Measurements from ENCODE around the gene ATPAF2. TPM values are rescaled to one million over a fixed set of nuclear protein-coding genes. Genes with fewer than 3 reads are reported as not detected.

ATPAF2 gene
- total and polyA plus RNA-seq, 10 donors = 25.2 to 57.1 (median 37.1) TPM

GRCh38 chr17:17993366-17993765, 45.6 kb downstream of the ATPAF2 start:
- intact Hi-C loops (cut with DNase I; ENCODE audit: low total_unique reads) = no loop called here
- Histone ChIP-seq H3K36me3 (no peaks in the 10 kb centered on the region), H3K9me3 (no peaks in the 10 kb centered on the region), H3K27ac (no peak overlapping the region), H3K27me3 (replicated peaks in 1 of 7) (no peaks in the 10 kb centered on the region), H3K4me1 (no peaks in the 10 kb centered on the region), H3K4me3 (no peak overlapping the region)
- WGBS, 5 donors = 84 to 100% (median 95%) methylated on average over 2 of the region's 2 CpGs
- TF ChIP-seq POLR2AphosphoS5 (IDR thresholded peaks at IDR 0.05) (no peak), POLR2A (IDR thresholded peaks at IDR 0.05) (no peak)
- TF ChIP-seq, protein P1, sequence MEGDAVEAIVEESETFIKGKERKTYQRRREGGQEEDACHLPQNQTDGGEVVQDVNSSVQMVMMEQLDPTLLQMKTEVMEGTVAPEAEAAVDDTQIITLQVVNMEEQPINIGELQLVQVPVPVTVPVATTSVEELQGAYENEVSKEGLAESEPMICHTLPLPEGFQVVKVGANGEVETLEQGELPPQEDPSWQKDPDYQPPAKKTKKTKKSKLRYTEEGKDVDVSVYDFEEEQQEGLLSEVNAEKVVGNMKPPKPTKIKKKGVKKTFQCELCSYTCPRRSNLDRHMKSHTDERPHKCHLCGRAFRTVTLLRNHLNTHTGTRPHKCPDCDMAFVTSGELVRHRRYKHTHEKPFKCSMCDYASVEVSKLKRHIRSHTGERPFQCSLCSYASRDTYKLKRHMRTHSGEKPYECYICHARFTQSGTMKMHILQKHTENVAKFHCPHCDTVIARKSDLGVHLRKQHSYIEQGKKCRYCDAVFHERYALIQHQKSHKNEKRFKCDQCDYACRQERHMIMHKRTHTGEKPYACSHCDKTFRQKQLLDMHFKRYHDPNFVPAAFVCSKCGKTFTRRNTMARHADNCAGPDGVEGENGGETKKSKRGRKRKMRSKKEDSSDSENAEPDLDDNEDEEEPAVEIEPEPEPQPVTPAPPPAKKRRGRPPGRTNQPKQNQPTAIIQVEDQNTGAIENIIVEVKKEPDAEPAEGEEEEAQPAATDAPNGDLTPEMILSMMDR (IDR thresholded peaks at IDR 0.05 in 8 of 11, conservative IDR thresholded peaks at IDR 0.05 in 3 of 11) = no peak
- DNase-seq = peak; percentile 51

DNA sequence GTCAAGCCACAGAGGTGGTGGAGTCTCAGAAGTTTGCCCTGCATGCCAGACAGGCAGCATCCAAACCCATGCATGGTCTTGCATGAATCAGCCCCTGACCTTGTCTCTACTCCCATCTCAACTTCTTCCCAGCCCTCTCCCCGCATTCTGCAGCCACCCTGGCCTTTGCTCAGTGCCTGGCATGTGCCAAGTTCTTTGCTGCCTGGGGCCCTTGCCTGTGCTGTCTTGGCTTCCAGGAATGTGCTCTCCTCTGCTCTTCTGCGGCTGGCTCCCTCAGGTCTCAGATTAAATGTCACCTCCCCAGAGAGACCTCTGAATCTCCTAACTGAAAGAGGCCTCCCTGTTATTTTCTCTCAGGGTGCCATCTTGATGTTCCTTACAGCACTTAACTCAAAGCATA, 48.7 kb downstream of the ATPAF2 start:
- Histone ChIP-seq H3K9me3 (no peaks in the 10 kb centered on the region), H3K4me1 (no peaks in the 10 kb centered on the region), H3K4me3 (no peak overlapping the region), H3K36me3 (no peaks in the 10 kb centered on the region), H3K27ac (no peak overlapping the region), H3K27me3 (replicated peaks in 1 of 7) (no peaks in the 10 kb centered on the region)
- intact Hi-C loops (cut with DNase I; ENCODE audit: low total_unique reads) = no loop called here
- no peak for DNase-seq
- WGBS, 5 donors = 86 to 100% (median 93%) methylated on average over 2 of the region's 2 CpGs
- no peak for TF ChIP-seq POLR2AphosphoS5 (IDR thresholded peaks at IDR 0.05)
- TF ChIP-seq, protein P1 (IDR thresholded peaks at IDR 0.05 in 8 of 11, conservative IDR thresholded peaks at IDR 0.05 in 3 of 11) = no peak
- no peak for TF ChIP-seq POLR2A (IDR thresholded peaks at IDR 0.05)

- Histone ChIP-seq H3K36me3 (no peaks in the 10 kb centered on the region), H3K4me1 (no peaks in the 10 kb centered on the region), H3K27me3 (replicated peaks in 1 of 7) (no peaks in the 10 kb centered on the region), H3K9me3 (no peaks in the 10 kb centered on the region), H3K4me3 (no peak overlapping the region), H3K27ac (no peak overlapping the region)
- intact Hi-C loops (cut with DNase I; ENCODE audit: low total_unique reads) = no loop called here
- 81 to 93% (median 89%) methylated on average over 10 of the region's 10 CpGs for WGBS, 5 donors
- DNase-seq = no peak
- TF ChIP-seq, protein P1 (IDR thresholded peaks at IDR 0.05 in 8 of 11, conservative IDR thresholded peaks at IDR 0.05 in 3 of 11) = no peak
- TF ChIP-seq POLR2AphosphoS5 (IDR thresholded peaks at IDR 0.05) (no peak), POLR2A (IDR thresholded peaks at IDR 0.05) (no peak)
Observed at GRCh38 chr17:17989618-17990017, 49.4 kb downstream of the ATPAF2 start.

- no peak overlapping the region for H3K4me3 ChIP-seq
- H3K4me1 ChIP-seq = no peaks in the 10 kb centered on the region
- intact Hi-C loops (cut with DNase I; ENCODE audit: low total_unique reads) = no loop called here
- TF ChIP-seq, protein P1 (IDR thresholded peaks at IDR 0.05 in 8 of 11, conservative IDR thresholded peaks at IDR 0.05 in 3 of 11) = no peak
- no peak for TF ChIP-seq POLR2A (IDR thresholded peaks at IDR 0.05)
- no peak for TF ChIP-seq POLR2AphosphoS5 (IDR thresholded peaks at IDR 0.05)
- H3K9me3 ChIP-seq = no peaks in the 10 kb centered on the region
- H3K36me3 ChIP-seq = no peaks in the 10 kb centered on the region
- no peaks in the 10 kb centered on the region for H3K27me3 ChIP-seq (replicated peaks in 1 of 7)
- no peak for DNase-seq
- 89 to 93% (median 89%) methylated on average over 9 of the region's 9 CpGs for WGBS, 5 donors
- no peak overlapping the region for H3K27ac ChIP-seq
Observed at GRCh38 chr17:17989081-17989480, 49.9 kb downstream of the ATPAF2 start.

Data from spleen (tissue), 11 donors.